Measurements from ENCODE around the gene SLC12A3.

SLC12A3 gene

GRCh38 chr16:56894331-56894917, 29.4 kb downstream of the SLC12A3 start:
- no peak for DNase-seq

DNA sequence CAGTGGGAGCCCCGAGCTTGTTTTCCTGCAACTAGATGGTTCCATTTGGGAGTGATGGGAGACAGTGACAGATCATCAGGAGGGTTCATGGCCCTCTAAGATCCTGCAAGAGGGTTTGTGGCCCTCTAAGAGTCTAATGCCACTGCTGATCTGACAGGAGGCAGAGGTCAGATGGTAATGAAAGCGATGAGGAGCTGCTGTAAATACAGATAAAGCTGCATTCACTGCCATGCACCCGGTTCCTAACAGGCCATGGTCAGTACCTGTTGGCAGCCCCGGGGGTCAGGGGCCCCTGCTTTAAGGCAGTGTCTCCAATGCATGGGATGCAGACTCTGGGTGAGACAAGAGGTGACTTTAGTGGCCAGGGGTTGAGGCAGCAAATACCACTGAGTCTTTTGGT, 30.8 kb downstream of the SLC12A3 start:
- DNase-seq = no peak

DNA sequence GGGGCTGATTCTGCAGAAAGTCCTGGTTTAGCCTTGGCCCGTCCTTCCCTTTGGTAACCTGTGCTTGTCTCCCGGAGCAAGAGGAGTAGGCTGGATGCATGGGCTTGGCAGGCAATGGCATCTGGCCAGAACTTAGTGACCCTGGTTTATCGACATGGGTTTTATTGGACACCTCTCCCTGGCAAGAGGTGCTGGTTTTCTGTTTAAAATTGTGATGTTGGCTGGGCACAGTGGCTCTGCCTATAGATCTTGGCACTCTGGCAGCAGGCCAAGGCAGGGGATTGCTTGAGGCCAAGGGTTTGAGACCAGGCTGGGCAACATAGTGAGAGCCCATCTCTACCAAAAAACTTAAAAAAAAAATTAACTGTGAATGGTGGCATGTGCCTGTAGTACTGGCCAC, 31.2 kb downstream of the SLC12A3 start:
- DNase-seq = no peak

DNA sequence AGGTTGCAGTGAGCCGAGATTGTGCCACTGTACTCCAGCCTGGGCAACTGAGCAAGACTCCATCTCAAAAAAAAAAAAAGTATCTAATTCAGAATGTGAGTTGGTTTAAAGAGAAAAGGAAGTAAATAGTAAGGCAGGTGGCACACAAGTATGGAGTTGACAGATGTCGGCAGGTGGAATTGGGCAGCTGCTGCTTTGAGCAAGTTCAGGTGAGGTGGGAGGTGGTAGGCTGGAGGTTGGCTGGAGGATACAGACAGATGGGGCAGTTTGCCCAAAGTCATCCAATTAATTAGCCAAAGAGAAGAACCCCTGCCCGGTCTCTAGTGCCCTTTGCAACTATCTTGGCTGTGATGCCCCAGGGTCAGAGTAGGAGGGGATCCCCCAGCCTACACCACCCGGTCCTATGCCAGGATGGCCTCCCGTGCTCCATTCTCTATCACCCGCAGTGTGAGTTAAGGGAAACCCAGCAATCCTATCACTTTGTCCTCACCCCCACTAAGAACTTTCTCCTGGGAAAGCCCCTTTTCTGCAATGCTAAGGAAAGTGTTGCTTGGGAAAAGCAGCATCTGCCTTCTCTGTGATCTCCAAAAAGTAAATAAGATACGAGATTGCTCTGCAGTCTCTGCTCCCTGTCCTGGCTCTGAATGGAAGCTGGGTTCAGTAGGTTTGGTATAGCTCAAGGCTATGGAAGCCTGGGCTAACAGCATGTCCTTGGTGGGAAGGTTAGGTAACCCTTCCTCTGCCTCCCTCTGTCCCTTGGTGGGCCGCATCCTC, 32.2 kb downstream of the SLC12A3 start:
- DNase-seq = no peak

DNA sequence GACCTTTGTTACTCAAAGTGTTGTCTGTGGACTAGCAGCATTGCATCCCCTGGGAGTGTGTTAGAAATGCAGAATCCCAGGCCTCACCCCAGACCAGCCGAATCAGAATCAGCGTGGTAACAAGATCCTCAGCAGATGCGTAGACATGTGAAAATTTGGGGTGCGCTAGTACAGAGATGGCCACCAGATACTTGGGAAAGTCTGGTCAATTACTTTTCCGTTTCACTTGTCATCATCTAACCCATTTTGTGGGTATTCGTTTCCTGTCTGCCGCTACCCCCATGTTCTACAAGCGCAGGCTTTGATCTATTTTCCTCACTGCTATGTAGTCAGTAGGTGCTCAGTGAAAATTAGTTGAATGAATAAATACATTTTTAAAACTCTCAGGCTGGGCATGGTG, 33.8 kb downstream of the SLC12A3 start:
- DNase-seq = peak in 1 of 5 experiments; percentile 73

- DNase-seq = no peak
Measured at GRCh38 chr16:56903866-56904265, 38.9 kb downstream of the SLC12A3 start.

GRCh38 chr16:56907401-56907800, 42.4 kb downstream of the SLC12A3 start:
- no peak for DNase-seq

- no peak for DNase-seq
Measured at GRCh38 chr16:56909527-56909979, 44.5 kb downstream of the SLC12A3 start.

DNA sequence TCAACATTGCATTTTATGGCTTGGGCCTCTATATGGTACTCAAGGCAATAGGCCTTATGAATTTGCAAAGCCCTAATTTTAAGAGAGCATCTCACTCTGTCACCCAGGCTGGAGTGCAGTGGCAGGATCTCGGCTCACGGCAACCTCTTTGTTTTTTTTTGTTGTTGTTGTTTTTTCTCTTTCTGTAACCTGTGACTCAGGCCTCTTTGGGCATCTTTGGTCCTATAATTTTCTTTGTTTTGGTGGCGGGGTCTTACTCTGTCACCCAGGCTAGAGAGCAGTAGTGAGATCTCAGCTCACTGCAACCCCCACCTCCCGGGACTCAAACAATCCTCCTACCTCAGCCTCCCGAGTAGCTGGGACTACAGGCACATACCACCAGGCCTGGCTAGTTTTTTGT, 45.1 kb downstream of the SLC12A3 start:
- DNase-seq = no peak

DNA sequence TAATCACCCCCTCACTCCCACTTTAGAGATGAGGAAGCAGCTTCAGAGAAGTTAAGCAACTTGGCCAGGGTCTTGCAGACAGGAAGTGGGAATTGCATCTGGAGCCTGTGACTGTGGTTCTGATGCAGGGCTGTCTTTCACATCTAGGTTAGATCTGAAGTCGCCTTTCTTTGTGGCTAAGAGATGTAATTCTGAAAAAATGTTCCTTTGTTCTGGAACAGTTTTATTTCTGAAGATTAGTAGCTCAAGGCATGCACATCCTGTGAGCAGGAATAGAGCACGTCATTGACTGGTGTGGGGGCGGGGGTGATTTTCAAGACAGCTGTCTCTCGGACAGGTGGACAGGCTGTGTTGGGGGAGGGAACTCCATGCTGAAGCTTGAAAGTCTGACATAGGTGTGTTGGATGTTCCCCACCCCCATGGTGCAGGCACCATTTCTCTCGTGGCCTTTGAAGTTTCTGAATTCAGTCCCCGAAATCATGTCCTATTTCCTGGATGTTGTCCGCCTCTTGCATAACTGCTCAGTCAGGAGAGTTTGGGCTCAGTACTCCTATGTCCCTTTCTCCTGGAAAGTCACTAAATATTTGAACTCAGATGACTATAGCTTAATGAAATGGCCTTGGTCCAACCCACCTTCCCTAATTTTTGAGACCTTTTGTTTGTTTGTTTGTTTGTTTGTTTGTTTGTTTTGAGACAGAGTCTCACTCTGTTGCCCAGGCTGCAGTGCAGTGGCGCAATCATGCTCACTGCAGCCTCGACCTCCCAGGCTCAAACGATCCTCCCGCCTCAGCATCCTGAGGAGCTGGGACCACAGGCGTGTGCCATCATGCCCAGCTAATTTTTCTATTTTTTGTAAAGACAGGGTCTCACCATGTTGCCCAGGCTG, 45.9 kb downstream of the SLC12A3 start:
- DNase-seq = no peak

DNA sequence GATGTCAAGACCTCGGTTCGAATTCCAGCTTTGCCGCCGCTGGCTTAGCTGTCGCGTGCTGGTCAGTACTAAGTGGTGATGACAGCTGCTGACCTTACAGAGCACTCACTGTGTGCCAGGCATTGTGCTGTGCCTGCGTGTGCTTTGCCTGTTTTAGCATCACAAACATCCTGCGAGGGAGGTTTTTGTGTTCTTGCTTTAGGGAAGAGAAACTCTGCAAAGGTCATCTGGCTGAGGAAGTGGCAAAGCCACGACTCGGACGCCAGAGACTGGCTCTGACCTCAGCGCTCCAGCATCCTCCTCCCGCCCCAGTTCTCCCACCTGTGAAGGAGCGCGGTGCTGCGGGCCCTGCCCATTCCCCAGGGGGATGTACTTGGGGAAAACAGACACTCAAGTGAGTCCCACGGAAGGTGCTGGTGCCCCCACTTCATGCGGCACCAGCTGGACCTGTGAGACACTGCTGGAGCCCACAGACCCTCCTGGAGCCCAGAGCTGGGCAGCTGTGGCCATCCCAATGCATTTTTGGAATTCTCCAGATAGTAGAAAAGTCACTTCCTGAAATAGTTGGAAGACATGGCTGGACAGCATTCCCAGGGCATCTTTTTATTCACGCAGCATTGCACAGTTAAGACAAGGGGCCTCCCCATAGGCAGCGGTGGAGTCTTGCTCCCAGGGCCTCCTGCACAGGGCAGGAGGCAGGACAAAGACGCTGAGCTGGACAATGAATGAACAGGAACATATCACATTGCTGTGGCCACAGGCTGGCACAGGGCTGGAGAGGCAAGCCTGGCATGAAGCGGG, 47.0 kb downstream of the SLC12A3 start:
- no peak for DNase-seq

DNA sequence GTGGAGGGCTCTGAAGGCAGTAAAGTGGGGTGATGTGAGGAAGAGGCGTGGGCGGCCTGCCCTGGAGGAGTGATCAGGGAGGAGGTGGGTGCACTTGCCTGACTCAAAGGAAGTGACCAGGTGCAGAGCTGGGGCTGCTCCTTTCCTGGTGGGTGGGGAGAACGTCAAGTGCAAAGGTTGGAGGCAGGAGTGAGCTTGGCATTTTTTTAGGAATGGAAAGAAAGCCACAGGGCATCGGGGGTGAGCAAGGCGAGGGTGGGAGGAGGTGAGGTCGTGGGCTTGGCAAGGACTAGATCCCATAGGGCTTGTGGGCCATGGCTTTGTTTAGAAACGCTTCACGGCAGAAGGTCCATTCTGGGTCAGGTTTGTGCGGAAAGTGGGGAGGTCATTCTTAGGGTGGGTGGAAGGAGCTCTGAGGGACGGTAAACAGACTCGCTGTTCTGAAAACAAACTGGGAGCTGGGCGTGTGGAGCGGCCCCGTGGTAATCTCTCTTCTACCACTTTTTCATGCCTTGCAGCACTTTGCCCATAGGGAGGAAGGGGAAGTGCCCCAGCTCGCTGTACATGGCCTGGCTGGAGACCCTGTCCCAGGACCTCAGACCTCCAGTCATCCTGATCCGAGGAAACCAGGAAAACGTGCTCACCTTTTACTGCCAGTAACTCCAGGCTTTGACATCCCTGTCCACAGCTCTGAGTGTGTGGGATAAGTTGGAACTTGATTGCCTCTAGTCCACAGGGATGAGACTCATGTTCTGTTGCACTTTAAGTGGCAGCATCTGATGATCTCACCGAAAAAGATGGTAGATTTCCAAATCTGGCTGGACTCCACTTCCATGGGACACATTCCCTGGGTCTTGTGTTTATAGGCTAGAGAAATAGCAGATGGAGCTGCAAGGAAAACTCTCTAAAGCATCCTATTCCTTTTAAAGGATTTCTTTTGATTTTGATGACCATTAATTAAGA, 48.0 kb downstream of the SLC12A3 start:
- DNase-seq = no peak

DNA sequence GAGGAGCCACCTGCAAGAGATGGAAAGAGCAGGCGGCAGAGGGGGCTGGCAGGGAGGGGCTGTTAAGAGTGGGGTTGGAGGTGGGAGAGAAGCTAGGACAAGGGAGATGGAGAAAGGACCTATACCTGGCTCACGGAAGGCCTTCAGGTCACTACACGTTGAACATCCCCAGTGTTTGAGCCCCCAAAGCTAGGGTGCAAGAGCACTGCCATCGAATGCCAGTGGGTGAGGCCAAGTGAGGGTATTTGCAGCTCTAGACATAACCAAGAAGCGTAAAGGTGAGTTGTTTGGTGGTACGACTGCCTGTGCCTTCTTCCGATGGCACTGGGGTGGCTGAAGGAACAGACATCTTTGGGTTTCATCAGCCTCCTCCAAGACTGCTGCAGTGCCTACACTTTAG, 49.9 kb downstream of the SLC12A3 start:
- DNase-seq = no peak

- DNase-seq = no peak
Measured at GRCh38 chr16:56915336-56916119, 50.5 kb downstream of the SLC12A3 start.

DNA sequence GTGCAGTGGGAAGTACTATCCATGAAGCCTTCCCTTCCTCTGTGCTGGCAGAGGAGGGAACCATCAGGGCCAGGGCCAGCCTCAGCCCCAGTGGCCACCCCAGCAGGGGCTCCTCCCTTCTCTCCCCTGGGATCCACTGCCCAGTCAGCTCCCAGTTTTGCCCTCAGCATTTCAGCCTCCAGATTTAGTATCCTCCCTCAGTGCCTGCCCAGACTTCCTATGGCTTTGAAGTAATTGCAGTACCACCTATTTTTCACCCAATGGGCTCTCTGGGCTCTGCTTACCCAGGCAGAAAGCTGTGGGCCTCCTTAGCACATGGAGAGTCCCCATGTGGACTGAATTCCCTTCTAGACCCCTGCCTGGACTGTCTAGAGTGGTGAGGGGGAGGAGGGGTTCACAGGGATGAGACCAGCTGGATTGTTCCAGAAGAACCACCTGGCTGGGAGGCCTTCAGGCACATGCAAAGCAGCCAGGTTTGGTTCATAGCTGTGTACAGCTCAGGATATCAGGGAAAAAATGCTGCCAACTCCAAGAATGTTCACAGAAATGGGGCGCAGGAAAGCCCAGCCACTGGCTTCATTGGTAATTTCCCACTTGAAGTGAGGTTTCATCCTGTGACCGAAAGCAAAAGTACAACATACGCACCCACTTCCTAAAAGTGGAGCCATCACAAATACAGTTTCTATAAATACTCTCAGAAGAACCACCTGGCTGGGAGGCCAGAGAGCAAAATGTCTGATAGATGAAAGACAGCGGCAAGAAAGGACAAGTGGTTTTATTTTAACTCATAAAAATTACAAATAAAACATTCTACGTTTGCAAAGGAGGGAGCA, 51.8 kb downstream of the SLC12A3 start:
- DNase-seq = peak in 2 of 5 experiments; percentile 19 to 84

DNA sequence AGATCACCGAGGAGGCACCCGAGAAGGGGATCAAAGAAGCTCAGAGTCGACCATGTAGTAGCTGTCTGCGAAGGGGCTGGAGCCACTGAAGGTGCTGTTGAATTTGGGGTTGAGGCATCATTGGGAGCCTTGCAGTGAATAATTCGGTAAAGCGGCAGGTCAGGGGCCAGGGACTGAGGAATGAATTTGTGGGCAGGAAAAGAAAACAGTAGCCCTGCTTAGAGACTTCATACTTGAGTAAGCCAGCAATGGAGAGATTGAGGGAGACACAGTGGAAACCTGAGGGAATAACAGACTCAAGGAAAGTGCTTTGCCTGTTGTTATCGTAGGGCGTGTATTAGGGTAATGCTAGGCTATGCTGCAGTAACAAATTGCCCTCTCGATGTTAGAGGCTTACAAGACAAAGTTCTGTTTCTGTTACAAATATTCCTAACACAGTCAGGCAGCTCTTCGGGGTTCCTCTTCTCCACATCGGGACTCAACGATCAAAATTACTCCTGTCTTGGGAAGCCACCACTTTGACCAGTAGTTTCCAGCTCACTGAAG, 53.5 kb downstream of the SLC12A3 start:
- no peak for DNase-seq

DNA sequence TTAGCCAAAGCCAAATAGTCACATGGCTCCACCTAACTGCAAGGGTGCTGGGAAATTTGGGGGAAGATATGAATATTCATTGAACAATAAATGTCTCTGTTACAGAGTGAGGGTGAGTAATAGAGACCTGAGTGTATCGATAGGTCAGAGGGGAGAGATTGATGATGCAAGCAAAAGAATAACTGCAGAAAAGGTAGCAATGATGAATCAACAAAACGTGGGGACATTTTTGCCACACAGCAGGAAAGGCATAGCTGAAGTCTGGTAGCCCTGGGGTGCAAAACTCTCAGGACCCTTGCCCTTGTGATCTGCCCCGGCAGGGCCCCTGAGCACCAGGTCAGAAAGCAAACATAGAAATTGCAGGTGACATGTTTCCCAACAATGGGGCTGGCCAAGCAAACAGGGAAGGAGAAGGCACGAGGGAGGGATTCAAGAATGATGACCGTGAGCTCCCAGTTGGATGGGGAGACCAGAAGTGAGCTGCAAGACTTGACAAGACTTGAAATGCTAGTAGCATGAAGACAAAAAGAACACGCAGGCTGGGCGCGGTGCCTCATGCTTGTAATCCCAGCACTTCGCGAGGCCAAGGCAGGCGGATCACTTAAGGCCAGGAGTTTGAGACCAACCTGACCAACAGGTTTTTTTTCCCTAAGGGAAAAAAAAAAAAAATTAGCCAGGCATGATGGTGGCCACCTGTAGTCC, 54.2 kb downstream of the SLC12A3 start:
- no peak for DNase-seq

DNA sequence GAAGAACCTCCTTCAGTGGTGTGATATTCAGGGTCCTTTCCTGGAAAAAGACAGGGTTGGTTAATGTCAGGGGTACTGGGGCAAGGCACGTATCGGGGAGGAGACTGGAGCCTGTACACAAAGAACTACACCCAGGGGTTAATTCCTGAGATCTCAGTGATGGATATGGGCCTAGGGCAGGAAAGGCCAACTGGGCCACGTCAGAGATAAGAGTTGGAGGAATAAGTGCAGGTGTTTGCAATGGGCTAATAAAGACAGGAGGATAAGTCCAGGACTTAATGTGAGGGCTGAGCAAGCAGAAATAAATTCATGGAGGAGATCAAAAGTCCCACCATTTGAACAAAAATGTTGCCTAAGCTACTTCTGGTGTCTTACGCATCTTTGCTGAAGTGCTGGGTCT, 56.6 kb downstream of the SLC12A3 start:
- DNase-seq = no peak

All from T-helper 2 cell (primary cell).